ENCODE measurements around the gene BCL7A. TPM values are rescaled to one million over a fixed set of nuclear protein-coding genes. Genes with fewer than 3 reads are reported as not detected.

BCL7A gene
- total and polyA plus RNA-seq, 2 of the 8 experiments (the other 6 are each of a cell fraction or from before 2014, with no cell fraction given) = 11.9 to 12.7 TPM

DNA sequence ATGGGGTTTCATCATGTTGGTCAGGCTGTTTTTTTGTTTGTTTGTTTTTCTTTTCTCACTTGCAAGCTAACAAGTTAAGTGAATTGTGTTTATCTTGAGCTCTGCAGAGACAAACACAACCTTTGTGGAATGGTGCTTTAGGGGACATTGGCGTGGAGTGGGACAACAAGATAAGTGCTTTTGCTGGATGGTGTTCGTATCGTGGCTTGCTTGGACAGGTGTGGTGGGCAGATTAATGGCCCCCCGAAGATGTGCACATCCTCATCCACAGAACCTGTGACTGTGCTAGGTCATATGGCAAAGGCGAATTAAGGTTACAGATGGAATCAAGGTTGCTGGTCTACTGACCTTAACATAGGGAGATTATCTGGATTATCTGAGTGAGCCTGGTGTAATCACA, 63.9 kb downstream of the BCL7A start:
- CTCF ChIA-PET (ENCODE audit: partially characterized antibody) = interaction anchor here (1.3 to 8.0 kb wide), 3 partner anchors 22 to 38 kb away, joined by 4 to 52 read pairs (median 7); no protein-coding TSS in a partner anchor
- no peak for FAIRE-seq
- TF ChIP-seq FOSL1 (IDR thresholded peaks at IDR 0.05; ENCODE audit: insufficient read depth, low read depth, low read length) (no peak), CBX5 (IDR thresholded peaks at IDR 0.05; ENCODE audit: low read depth, low read length) (no peak), SP4 (IDR thresholded peaks at IDR 0.05; ENCODE audit: low read length) (no peak), BACH1 (IDR thresholded peaks at IDR 0.05; ENCODE audit: low read length) (no peak), SRF (IDR thresholded peaks at IDR 0.05; ENCODE audit: low read depth, low read length) (no peak), BCL11A (IDR thresholded peaks at IDR 0.05; ENCODE audit: low read depth in 2 of 2, low read length in 2 of 2) (no peak), SUZ12 (IDR thresholded peaks at IDR 0.05; ENCODE audit: low read length) (no peak), GTF2F1 (IDR thresholded peaks at IDR 0.05; ENCODE audit: borderline replicate concordance, low read depth, low read length) (no peak), SP2 (IDR thresholded peaks at IDR 0.05; ENCODE audit: low read length) (no peak), ASH2L (IDR thresholded peaks at IDR 0.05; ENCODE audit: low read length) (no peak)
- TF ChIP-seq, protein P1, sequence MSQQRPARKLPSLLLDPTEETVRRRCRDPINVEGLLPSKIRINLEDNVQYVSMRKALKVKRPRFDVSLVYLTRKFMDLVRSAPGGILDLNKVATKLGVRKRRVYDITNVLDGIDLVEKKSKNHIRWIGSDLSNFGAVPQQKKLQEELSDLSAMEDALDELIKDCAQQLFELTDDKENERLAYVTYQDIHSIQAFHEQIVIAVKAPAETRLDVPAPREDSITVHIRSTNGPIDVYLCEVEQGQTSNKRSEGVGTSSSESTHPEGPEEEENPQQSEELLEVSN (IDR thresholded peaks at IDR 0.05) = no peak
- TF ChIP-seq, protein P2, sequence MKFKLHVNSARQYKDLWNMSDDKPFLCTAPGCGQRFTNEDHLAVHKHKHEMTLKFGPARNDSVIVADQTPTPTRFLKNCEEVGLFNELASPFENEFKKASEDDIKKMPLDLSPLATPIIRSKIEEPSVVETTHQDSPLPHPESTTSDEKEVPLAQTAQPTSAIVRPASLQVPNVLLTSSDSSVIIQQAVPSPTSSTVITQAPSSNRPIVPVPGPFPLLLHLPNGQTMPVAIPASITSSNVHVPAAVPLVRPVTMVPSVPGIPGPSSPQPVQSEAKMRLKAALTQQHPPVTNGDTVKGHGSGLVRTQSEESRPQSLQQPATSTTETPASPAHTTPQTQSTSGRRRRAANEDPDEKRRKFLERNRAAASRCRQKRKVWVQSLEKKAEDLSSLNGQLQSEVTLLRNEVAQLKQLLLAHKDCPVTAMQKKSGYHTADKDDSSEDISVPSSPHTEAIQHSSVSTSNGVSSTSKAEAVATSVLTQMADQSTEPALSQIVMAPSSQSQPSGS (IDR thresholded peaks at IDR 0.05; ENCODE audit: low read length) = no peak

More for the DNA sequence above, 63.9 kb downstream of the BCL7A start:
- no peak overlapping the region for H2BK12ac ChIP-seq (ENCODE audit: low read depth, low read length)
- no peak overlapping the region for H3K14ac ChIP-seq (ENCODE audit: insufficient read length)
- H3K4me1 ChIP-seq (replicated peaks in 1 of 4; ENCODE audit: control insufficient read depth in 3 of 4, insufficient read depth in 4 of 4, low read length in 3 of 4) = peaks cover 0 to 4% (median 1%) of the 10 kb centered on the region in 4 experiments; a peak in 4 of 7 replicates
- H3K9ac ChIP-seq (replicated peaks in 1 of 4; ENCODE audit: extremely low read depth in 1 of 4, low read depth in 3 of 4, low read length in 3 of 4) = no peak overlapping the region
- H4K8ac ChIP-seq (ENCODE audit: extremely low read depth, insufficient read depth, low read length) = no peak overlapping the region
- no peak overlapping the region for H4K91ac ChIP-seq (replicated peaks; ENCODE audit: insufficient read length, low read length)
- H2BK5ac ChIP-seq (ENCODE audit: low read depth, low read length) = no peak overlapping the region; the same call in 1 of the 2 replicates
- H2BK20ac ChIP-seq (ENCODE audit: low read length) = no peak overlapping the region
- no peaks in the 10 kb centered on the region for H3K9me3 ChIP-seq (ENCODE audit: insufficient read depth in 2 of 2, low read depth in 1 of 2, low read length in 1 of 2)
- DNase-seq (ENCODE audit: low read depth in 1 of 2, low spot score in 2 of 2) = no peak
- no peak overlapping the region for H2AFZ ChIP-seq (ENCODE audit: low read length)
- peaks cover 0 to 5% (median 0%) of the 10 kb centered on the region in 4 experiments; a peak in 2 of 8 replicates for H3K36me3 ChIP-seq (ENCODE audit: control insufficient read depth in 2 of 4, insufficient read depth in 4 of 4, low read length in 3 of 4)
- no peak overlapping the region for H3K4me2 ChIP-seq (ENCODE audit: insufficient read depth in 1 of 2, low read depth in 2 of 2, low read length in 2 of 2)
- 84% methylated on average over 5 of the region's 5 CpGs; no CpG with 5 or more reads in 1 of the 2 experiments for WGBS, 2 experiments (ENCODE audit: extremely low coverage in 1 of 2, insufficient coverage in 1 of 2, insufficient read length in 1 of 2, insufficient replicate concordance in 2 of 2, low coverage in 1 of 2, low lambda C conversion rate in 2 of 2, missing lambda C conversion rate in 1 of 2)
- H3K56ac ChIP-seq (replicated peaks; ENCODE audit: insufficient read length, low read depth, low read length) = no peak overlapping the region
- H3K79me1 ChIP-seq (ENCODE audit: low read depth, low read length) = peaks cover 18% of the 10 kb centered on the region; the same call in 1 of the 2 replicates
- no peak overlapping the region for H3K23ac ChIP-seq (ENCODE audit: insufficient read length)
- no peak overlapping the region for H2BK120ac ChIP-seq (replicated peaks; ENCODE audit: low read depth, low read length)
- no peak overlapping the region for H3K4ac ChIP-seq (replicated peaks; ENCODE audit: insufficient read length, low read depth, low read length)
- H2AK5ac ChIP-seq (ENCODE audit: low read depth, low read length) = no peak overlapping the region
- peaks cover 3 to 4% of the 10 kb centered on the region in 2 experiments for H4K20me1 ChIP-seq (replicated peaks in 1 of 2; ENCODE audit: control insufficient read depth in 1 of 2, insufficient read depth in 2 of 2, low read length in 2 of 2)
- H3K4me3 ChIP-seq (ENCODE audit: extremely low read depth in 1 of 4, insufficient read depth in 2 of 4, low read depth in 3 of 4, low read length in 4 of 4) = no peak overlapping the region
- no peak overlapping the region for H3K18ac ChIP-seq (ENCODE audit: extremely low read depth, low read length)
- no peak overlapping the region for H3K27ac ChIP-seq (ENCODE audit: low read depth, low read length)
- peaks cover 4 to 27% of the 10 kb centered on the region in 2 experiments; a peak in 3 of 4 replicates for H3K79me2 ChIP-seq (ENCODE audit: control insufficient read depth in 1 of 2, insufficient read depth in 2 of 2, low read length in 2 of 2)
- H3K27me3 ChIP-seq (replicated peaks in 1 of 4; ENCODE audit: control insufficient read depth in 3 of 4, extremely low read depth in 1 of 4, insufficient read depth in 3 of 4, low read length in 3 of 4) = no peaks in the 10 kb centered on the region
- no peaks in the 10 kb centered on the region for H3K23me2 ChIP-seq (ENCODE audit: low read depth, low read length)
- no peak overlapping the region for H2BK15ac ChIP-seq (ENCODE audit: low read length)
- H4K5ac ChIP-seq (ENCODE audit: insufficient read length, low read depth, low read length) = no peak overlapping the region
- POLR2A ChIA-PET (ENCODE audit: partially characterized antibody) = interaction anchor here (1.5 kb wide), 1 partner anchor 10 kb away, joined by 4 read pairs; no protein-coding TSS in a partner anchor
